Measurements from ENCODE around the gene U2SURP. TPM values are rescaled to one million over a fixed set of nuclear protein-coding genes. Genes with fewer than 3 reads are reported as not detected.
A peak's percentile ranks its signal among the peaks of the same experiment; 100 is the strongest.

Gene U2SURP
- 164 and 168 TPM in 2 replicates for total RNA-seq (2021)
- long read RNA-seq, full-length matches to known transcripts = 17 of 212 reads
- long read RNA-seq, partial matches to known transcripts = 97 of 212 reads
- long read RNA-seq, other reads (novel, unspliced or antisense) = 98 of 212 reads

- H4K91ac ChIP-seq (ENCODE audit: insufficient read length, low read depth, low read length) = peak within 1 kb of the TSS; percentile 39
- H3K79me2 ChIP-seq (ENCODE audit: insufficient read depth, low read length) = peaks cover 34% of the 10 kb centered on the region; the same call in 1 of the 2 replicates
- Mint-ChIP-seq H3K27ac (peak within 1 kb of the TSS; percentile 98 to 99 (median 99)), H3K36me3 (ENCODE audit: insufficient read depth in 1 of 3, low read depth in 3 of 3) (peaks cover 0 to 3% (median 0%) of the 10 kb centered on the region in 3 experiments; a peak in 4 of 7 replicates), H3K27me3 (ENCODE audit: low read depth) (no peaks in the 10 kb centered on the region), H3K9me3 (no peaks in the 10 kb centered on the region), H3K4me3 (peak within 1 kb of the TSS; percentile 90 to 96), H3K4me1 (peaks cover 21 to 28% of the 10 kb centered on the region in 2 experiments)
- H2BK15ac ChIP-seq (ENCODE audit: low read depth, low read length) = no peak within 1 kb of the TSS
- H4K5ac ChIP-seq (ENCODE audit: insufficient read length, low read depth, low read length) = peak within 1 kb of the TSS; percentile 87
- H3K23me2 ChIP-seq (ENCODE audit: insufficient read length, low read depth, low read length, poor library complexity, severe bottlenecking) = peaks cover 14% of the 10 kb centered on the region
- no peaks in the 10 kb centered on the region for H3K4me1 ChIP-seq (ENCODE audit: insufficient read depth, low read length)
- H2BK5ac ChIP-seq (ENCODE audit: insufficient read length, low read length) = peak within 1 kb of the TSS; percentile 85
- no peak within 1 kb of the TSS for H2BK20ac ChIP-seq (ENCODE audit: low read depth, low read length, poor library complexity, severe bottlenecking)
- H3K4ac ChIP-seq (ENCODE audit: low read depth, low read length) = peak within 1 kb of the TSS; percentile 24; the same call in 1 of the 2 replicates
- no peaks in the 10 kb centered on the region for H4K20me1 ChIP-seq (ENCODE audit: control insufficient read depth, insufficient read depth, insufficient read length)
- no peak within 1 kb of the TSS for H2AK5ac ChIP-seq (ENCODE audit: insufficient read length, low read length)
- H3K23ac ChIP-seq (ENCODE audit: insufficient read length, low read depth, low read length) = peak within 1 kb of the TSS; percentile 11
- H3K9me3 ChIP-seq (ENCODE audit: control insufficient read depth, low read depth, low read length) = no peaks in the 10 kb centered on the region
- H3K27me3 ChIP-seq (ENCODE audit: insufficient read depth, low read length) = no peaks in the 10 kb centered on the region
- peak within 1 kb of the TSS; percentile 98 for H3K9ac ChIP-seq (ENCODE audit: extremely low read depth, insufficient read length, low read length)
- H2BK12ac ChIP-seq (ENCODE audit: insufficient read length, low read depth, low read length) = no peak within 1 kb of the TSS
- no peaks in the 10 kb centered on the region for H3K79me1 ChIP-seq (ENCODE audit: insufficient read depth, low read depth, low read length, poor library complexity, severe bottlenecking)
- peak within 1 kb of the TSS; percentile 96 for H3K56ac ChIP-seq (ENCODE audit: insufficient read length, low read depth, low read length)
- H4K8ac ChIP-seq (replicated peaks; ENCODE audit: insufficient read length, low read depth, low read length) = peak within 1 kb of the TSS; percentile 95
- TF ChIP-seq CTCF (conservative IDR thresholded peaks at IDR 0.05) = no peak
- no peak within 1 kb of the TSS for H3T11ph ChIP-seq (ENCODE audit: low read length)
- H3K14ac ChIP-seq (ENCODE audit: insufficient read depth, low read length) = peak within 1 kb of the TSS; percentile 86
- peak within 1 kb of the TSS; percentile 74 for H2AFZ ChIP-seq (ENCODE audit: low read length)
- DNase-seq = peak; percentile 98
- H2BK120ac ChIP-seq (ENCODE audit: low read depth, low read length, poor library complexity, severe bottlenecking) = no peak within 1 kb of the TSS
- peak within 1 kb of the TSS; percentile 87 for H3K18ac ChIP-seq (ENCODE audit: insufficient read length, low read depth, low read length)
- H3K4me2 ChIP-seq (ENCODE audit: insufficient read depth, insufficient read length, low read length) = peak within 1 kb of the TSS; percentile 98
- no CpG with 5 or more reads among the region's 55 CpGs for WGBS (ENCODE audit: extremely low coverage, insufficient read length, low lambda C conversion rate)
- peak within 1 kb of the TSS; percentile 91 for H3K27ac ChIP-seq (ENCODE audit: insufficient read length, low read depth, low read length)
Measured at GRCh38 chr3:143001369-143002082, at the start of gene U2SURP. Gene U2SURP, plus strand, starts transcription at chr3:143001570. Its CDS starts 59 bp downstream, at chr3:143001629.

All from H9 (cell line).